ENCODE results near the gene SLC6A4. TPM values are rescaled to one million over a fixed set of nuclear protein-coding genes. Genes with fewer than 3 reads are reported as not detected.
"Not testable (repeated sequence)": the region's sequence is repeated elsewhere in the genome, so short reads cannot be mapped to it uniquely, and the experiment has no call there.

SLC6A4 gene
- total RNA-seq, 2 experiments from 2014 or later = not detected

DNA sequence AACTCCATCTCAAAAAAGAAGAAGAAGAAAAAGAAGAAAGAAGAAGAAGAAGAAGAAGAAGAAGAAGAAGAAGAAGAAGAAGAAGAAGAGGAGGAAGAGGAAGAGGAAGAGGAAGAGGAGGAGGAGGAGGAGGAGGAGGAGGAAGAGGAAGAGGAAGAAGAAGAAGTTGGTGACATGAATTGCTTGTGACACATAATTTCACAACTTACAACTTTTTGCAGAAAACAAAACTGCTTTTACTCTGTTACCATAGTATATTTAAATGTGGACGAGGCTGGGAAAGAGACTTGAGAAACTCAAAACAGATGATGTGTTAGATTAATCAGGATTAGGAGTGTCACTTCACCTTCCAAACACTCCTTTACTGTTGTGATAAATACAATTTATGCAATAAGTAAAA, 5.5 kb downstream of the SLC6A4 start:
- DNase-seq; H3K9me3 Mint-ChIP-seq (ENCODE audit: low read depth); ATAC-seq; H3K4me1 Mint-ChIP-seq; intact Hi-C loops (cut with DNase I, micrococcal nuclease); POLR2A ChIA-PET; H3K27ac Mint-ChIP-seq; H3K4me3 Mint-ChIP-seq; CTCF ChIA-PET; H3K36me3 Mint-ChIP-seq (ENCODE audit: low read depth): not testable (repeated sequence)
- H3K27me3 Mint-ChIP-seq = peaks cover 35% of the 10 kb centered on the region

DNA sequence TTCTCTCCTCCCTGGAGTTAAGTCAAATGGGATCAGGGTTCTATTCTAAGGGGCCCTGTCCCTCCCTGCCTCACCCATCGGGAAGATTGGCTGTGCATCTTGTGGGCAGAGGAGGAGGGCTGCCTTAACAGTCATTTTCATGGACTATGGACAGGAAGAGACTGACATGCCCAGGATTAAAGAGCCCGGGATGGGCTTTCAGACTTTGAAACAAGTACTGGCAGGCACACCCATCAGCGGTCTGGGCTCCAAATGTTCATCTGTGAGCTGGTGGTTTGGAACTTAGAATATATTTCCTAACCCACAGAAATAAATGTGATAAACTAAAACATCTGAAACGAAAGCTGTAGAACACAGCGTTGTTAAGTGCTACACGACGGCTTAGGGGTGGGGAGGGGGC, 6.5 kb downstream of the SLC6A4 start:
- no peak for ATAC-seq
- CTCF ChIA-PET = interaction anchor here (0.7 to 1.5 kb wide), 2 partner anchors 125 to 285 kb away, joined by 3 to 4 read pairs; no protein-coding TSS in a partner anchor
- H3K36me3 Mint-ChIP-seq (ENCODE audit: low read depth) = no peaks in the 10 kb centered on the region

DNA sequence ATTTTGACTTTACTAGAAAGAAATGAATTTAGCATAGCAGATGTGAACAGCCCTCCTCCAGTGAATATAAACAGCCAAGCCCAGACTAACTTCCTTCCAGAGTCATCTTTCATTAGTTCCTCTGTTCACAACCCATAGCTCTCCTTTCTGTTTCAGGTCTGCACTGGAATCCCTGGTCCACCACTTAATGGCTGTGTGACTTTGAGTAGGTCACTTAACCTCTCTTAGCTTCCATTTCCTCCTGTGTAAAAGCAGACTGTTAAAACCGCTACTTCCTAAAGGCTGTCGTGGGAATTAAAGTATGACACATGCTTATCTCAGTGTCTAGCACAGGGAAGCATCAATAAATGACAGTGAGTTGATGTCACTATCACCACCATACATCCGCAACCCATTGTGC, 7.5 kb downstream of the SLC6A4 start:
- intact Hi-C loops (cut with DNase I, micrococcal nuclease) = no loop called here
- Mint-ChIP-seq H3K9me3 (ENCODE audit: low read depth) (no peaks in the 10 kb centered on the region), H3K4me1 (no peaks in the 10 kb centered on the region), H3K36me3 (ENCODE audit: low read depth) (no peaks in the 10 kb centered on the region), H3K27me3 (peaks cover 18% of the 10 kb centered on the region), H3K27ac (no peak overlapping the region), H3K4me3 (no peak overlapping the region)
- CTCF ChIA-PET = interaction anchor here (0.7 to 1.5 kb wide), 2 partner anchors 124 to 315 kb away, joined by 3 to 4 read pairs; no protein-coding TSS in a partner anchor
- POLR2A ChIA-PET = no interaction called here
- DNase-seq = no peak
- ATAC-seq = no peak

More for the DNA sequence above, 6.5 kb downstream of the SLC6A4 start:
- intact Hi-C loops (cut with DNase I, micrococcal nuclease) = no loop called here
- no peak for DNase-seq
- no peaks in the 10 kb centered on the region for H3K9me3 Mint-ChIP-seq (ENCODE audit: low read depth)
- no peak overlapping the region for H3K4me3 Mint-ChIP-seq
- H3K27me3 Mint-ChIP-seq = peaks cover 26% of the 10 kb centered on the region
- no peaks in the 10 kb centered on the region for H3K4me1 Mint-ChIP-seq
- POLR2A ChIA-PET = no interaction called here
- no peak overlapping the region for H3K27ac Mint-ChIP-seq

DNA sequence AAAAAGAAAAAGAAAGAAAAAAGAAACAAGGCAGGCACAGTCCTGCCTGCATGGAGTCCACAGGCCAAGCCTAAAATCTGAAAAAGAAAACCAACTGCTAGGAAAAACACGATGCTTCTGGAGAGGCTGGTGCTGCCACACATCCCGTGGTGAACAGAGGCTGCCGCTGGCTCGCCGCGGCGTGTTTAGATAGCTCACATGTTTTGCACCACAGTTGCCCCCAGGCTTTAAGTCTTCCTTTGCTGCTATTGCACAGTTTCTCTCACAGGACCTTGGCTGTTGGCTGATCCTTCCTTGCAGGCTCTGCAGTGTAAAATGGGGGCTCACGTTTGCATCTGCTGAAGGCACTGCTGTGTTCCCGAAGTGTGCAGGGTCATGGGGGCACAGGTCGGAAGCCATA, 8.6 kb downstream of the SLC6A4 start:
- intact Hi-C loops (cut with DNase I, micrococcal nuclease) = no loop called here
- H3K4me3 Mint-ChIP-seq = no peak overlapping the region
- peaks cover 11% of the 10 kb centered on the region for H3K27me3 Mint-ChIP-seq
- H3K36me3 Mint-ChIP-seq (ENCODE audit: low read depth) = no peaks in the 10 kb centered on the region
- ATAC-seq (no peak), DNase-seq (no peak)
- no peak overlapping the region for H3K27ac Mint-ChIP-seq
- CTCF ChIA-PET = no interaction called here
- H3K4me1 Mint-ChIP-seq = no peaks in the 10 kb centered on the region
- POLR2A ChIA-PET = no interaction called here
- no peaks in the 10 kb centered on the region for H3K9me3 Mint-ChIP-seq (ENCODE audit: low read depth)

DNA sequence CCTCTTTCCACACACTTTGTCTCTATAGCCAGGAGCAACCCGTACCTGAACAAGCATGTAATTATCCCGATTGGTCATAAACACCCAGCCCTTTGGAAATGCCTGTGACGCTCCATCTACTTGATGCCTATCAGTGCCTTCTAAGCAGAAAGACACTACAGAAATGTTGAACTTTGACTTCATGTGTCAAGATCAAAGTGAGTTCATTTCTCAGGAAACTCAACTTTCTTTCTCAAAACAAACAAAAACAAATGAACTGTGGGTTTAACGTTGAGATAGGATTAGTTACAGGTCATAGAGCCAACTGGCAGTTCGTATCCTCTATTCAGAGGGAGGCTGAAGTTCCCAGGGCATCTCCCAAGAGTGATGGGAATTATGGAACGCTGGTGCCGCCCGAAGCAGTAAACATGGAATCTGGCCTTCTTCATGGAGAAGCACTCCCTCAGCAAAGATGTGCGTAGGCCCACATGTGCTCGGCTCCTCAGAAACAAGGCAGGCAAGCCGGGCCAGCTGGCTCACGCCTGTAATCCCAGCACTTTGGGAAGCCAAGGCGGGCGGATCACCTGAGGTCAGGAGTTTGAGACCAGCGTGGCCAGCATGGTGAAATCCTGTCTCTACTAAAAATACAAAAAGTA, 9.5 kb downstream of the SLC6A4 start:
- POLR2A ChIA-PET = no interaction called here
- no peaks in the 10 kb centered on the region for H3K4me1 Mint-ChIP-seq
- peaks cover 11% of the 10 kb centered on the region for H3K27me3 Mint-ChIP-seq
- H3K9me3 Mint-ChIP-seq (ENCODE audit: low read depth) = no peaks in the 10 kb centered on the region
- CTCF ChIA-PET = no interaction called here
- no peaks in the 10 kb centered on the region for H3K36me3 Mint-ChIP-seq (ENCODE audit: low read depth)
- intact Hi-C loops (cut with DNase I, micrococcal nuclease) = no loop called here
- DNase-seq (no peak), ATAC-seq (no peak)
- no peak overlapping the region for H3K4me3 Mint-ChIP-seq
- H3K27ac Mint-ChIP-seq = no peak overlapping the region

DNA sequence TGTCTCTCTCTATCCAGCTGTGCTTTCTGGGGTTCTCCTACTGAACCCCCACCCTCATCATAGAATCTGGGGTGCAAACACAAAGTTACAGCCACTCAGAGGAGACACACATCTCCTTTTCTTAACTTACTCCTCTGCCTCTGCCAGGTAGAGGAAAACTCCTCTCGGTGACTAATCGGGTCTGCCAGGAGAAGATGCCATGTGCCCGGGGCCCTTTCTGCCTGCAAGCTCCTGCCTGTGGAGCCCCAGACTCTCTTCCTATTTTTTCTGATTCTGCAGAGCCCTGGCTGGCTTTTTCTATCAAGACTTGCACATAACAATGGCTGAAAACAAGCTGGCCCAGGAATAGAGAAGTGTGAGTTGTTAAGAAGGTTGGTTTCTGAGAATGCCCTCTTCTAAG, 10.4 kb downstream of the SLC6A4 start:
- no peaks in the 10 kb centered on the region for H3K36me3 Mint-ChIP-seq (ENCODE audit: low read depth)
- ATAC-seq (no peak), DNase-seq (no peak)
- H3K9me3 Mint-ChIP-seq (ENCODE audit: low read depth) = no peaks in the 10 kb centered on the region
- H3K27ac Mint-ChIP-seq = no peak overlapping the region
- H3K4me1 Mint-ChIP-seq = no peaks in the 10 kb centered on the region
- no peak overlapping the region for H3K4me3 Mint-ChIP-seq
- intact Hi-C loops (cut with DNase I, micrococcal nuclease) = no loop called here
- CTCF ChIA-PET = interaction anchor here (0.7 kb wide), 1 partner anchor 173 kb away, joined by 3 read pairs; no protein-coding TSS in a partner anchor
- POLR2A ChIA-PET = no interaction called here
- peaks cover 5% of the 10 kb centered on the region for H3K27me3 Mint-ChIP-seq

DNA sequence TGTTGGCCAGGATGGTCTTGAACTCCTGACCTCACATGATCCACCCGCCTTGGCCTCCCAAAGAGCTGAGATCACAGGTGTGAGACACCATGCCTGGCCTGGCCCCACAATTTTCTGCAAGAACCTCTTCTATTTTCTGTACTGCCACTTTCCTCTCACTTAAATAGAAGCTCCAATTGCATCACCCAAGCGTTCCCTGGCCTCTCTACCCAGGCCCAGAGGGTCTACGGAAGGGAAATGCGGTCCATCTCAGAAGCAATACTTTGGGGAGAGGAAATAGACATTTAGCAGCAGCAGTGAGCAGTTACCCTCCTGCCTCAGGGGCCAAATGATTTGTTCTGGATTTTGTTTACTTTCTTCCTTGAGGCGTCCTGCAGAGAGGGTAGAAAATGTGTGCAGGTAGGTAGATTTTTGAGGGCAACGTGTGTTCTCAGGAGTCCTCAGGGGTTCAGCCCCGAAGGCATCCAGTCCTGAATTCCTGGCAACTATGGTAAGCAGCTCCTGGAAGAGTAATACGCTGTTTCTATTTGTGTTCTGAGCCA, 11.0 kb downstream of the SLC6A4 start:
- DNase-seq (no peak), ATAC-seq (no peak)
- Mint-ChIP-seq H3K27me3 (peaks cover 5% of the 10 kb centered on the region), H3K36me3 (ENCODE audit: low read depth) (no peaks in the 10 kb centered on the region), H3K27ac (no peak overlapping the region), H3K4me3 (no peak overlapping the region), H3K4me1 (no peaks in the 10 kb centered on the region), H3K9me3 (ENCODE audit: low read depth) (no peaks in the 10 kb centered on the region)
- CTCF ChIA-PET = interaction anchor here (0.7 kb wide), 1 partner anchor 174 kb away, joined by 3 read pairs; no protein-coding TSS in a partner anchor
- intact Hi-C loops (cut with DNase I, micrococcal nuclease) = no loop called here
- POLR2A ChIA-PET = interaction anchor here (0.8 kb wide), 1 partner anchor 1467 kb away, joined by 6 read pairs; no protein-coding TSS in a partner anchor

DNA sequence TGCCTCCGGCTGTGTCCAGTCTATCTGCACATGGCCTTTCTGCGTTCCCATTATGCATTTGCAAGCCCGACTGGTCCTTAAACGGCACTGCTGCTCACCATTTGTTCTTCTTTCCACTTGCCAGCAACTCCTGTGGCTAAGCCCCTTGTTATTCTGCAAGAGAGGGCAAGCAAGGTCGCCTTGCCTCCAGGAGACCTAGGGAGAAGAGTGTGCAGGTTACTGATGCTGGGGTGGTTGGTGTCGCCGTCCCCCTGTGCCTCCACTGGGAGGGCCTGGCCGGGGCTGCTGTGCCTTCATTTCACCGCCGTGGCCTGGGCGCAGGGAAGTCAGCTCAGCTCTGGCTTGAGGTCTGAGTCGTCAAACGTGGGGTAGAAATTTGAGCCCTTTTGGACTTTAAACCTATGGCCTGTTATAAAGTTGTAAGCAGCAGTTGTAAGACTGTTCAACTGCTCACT, 12.7 kb downstream of the SLC6A4 start:
- ChIA-PET POLR2A (no interaction called here), CTCF (interaction anchor here (1.0 kb wide), 1 partner anchor 291 kb away, joined by 3 read pairs; no protein-coding TSS in a partner anchor)
- ATAC-seq = no peak
- Mint-ChIP-seq H3K9me3 (ENCODE audit: low read depth) (no peaks in the 10 kb centered on the region), H3K4me1 (no peaks in the 10 kb centered on the region), H3K4me3 (no peak overlapping the region), H3K27ac (no peak overlapping the region), H3K36me3 (ENCODE audit: low read depth) (no peaks in the 10 kb centered on the region), H3K27me3 (no peaks in the 10 kb centered on the region)
- no peak for DNase-seq
- intact Hi-C loops (cut with DNase I, micrococcal nuclease) = no loop called here

DNA sequence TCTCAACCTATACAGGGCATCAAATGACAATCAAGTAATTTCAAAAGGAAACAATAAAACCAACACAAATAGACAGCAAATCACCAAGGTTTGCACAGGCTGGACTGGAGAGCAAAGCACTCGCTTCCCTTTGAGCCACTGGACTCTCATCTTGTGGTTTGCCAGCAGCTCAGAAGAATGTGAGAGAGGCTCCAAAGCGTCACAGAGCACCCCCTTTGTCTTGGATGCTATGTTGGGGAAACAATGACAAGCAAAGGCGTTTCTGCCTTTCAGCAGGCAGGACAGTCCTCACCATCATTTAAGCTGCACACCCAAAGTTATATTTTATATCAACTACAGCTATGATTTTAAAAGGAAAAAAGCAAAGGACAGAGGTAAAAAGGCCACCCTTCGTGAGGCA, 13.2 kb downstream of the SLC6A4 start:
- CTCF ChIA-PET = no interaction called here
- H3K9me3 Mint-ChIP-seq (ENCODE audit: low read depth) = no peaks in the 10 kb centered on the region
- H3K27me3 Mint-ChIP-seq = no peaks in the 10 kb centered on the region
- intact Hi-C loops (cut with DNase I, micrococcal nuclease) = no loop called here
- no peaks in the 10 kb centered on the region for H3K4me1 Mint-ChIP-seq
- no peaks in the 10 kb centered on the region for H3K36me3 Mint-ChIP-seq (ENCODE audit: low read depth)
- H3K4me3 Mint-ChIP-seq = no peak overlapping the region
- no peak for DNase-seq
- POLR2A ChIA-PET = no interaction called here
- ATAC-seq = no peak
- no peak overlapping the region for H3K27ac Mint-ChIP-seq

DNA sequence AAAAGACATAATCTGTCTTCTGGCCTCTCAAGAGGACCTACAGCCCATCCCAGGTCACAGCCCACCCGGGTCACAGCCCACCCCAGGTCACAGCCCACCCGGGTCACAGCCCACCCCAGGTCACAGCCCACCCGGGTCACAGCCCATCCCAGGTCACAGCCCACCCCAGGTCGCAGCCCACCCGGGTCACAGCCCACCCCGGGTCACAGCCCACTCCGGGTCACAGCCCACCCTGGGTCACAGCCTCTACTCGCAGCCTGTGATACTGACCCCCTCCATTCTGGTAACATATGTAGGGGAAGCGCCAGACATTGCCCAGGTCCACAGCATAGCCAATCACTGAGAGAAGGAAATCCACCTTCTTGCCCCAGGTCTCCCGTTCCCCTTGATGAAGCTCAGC, 14.2 kb downstream of the SLC6A4 start:
- no peaks in the 10 kb centered on the region for H3K4me1 Mint-ChIP-seq
- H3K27ac Mint-ChIP-seq = no peak overlapping the region
- H3K36me3 Mint-ChIP-seq (ENCODE audit: low read depth) = no peaks in the 10 kb centered on the region
- ATAC-seq (no peak), DNase-seq (no peak)
- ChIA-PET CTCF (interaction anchor here (1.0 kb wide), 1 partner anchor 13 kb away, joined by 4 read pairs; no protein-coding TSS in a partner anchor), POLR2A (no interaction called here)
- no peaks in the 10 kb centered on the region for H3K9me3 Mint-ChIP-seq (ENCODE audit: low read depth)
- intact Hi-C loops (cut with DNase I, micrococcal nuclease) = no loop called here
- H3K4me3 Mint-ChIP-seq = no peak overlapping the region
- no peaks in the 10 kb centered on the region for H3K27me3 Mint-ChIP-seq

DNA sequence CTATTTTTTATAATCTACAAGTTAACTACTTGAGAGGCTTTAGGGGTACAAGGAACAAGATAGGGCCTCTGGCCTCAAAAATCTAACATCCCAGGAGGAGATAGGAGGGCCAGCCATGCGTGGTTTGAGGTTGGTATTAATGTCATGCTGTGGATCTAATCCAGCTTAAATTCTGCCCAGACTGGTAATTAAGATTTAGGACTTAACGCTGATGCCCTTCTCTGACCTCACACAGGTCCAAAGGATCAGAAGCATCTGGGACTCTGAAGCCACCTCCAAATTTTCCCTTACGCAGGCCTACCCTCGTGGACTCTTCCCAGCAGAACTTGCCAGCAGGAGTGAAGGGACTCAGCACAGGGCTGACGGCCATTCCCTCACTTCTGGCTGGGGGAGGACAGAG, 15.1 kb downstream of the SLC6A4 start:
- POLR2A ChIA-PET = no interaction called here
- Mint-ChIP-seq H3K36me3 (ENCODE audit: low read depth) (no peaks in the 10 kb centered on the region), H3K27me3 (no peaks in the 10 kb centered on the region), H3K27ac (no peak overlapping the region), H3K4me1 (no peaks in the 10 kb centered on the region), H3K9me3 (ENCODE audit: low read depth) (no peaks in the 10 kb centered on the region), H3K4me3 (no peak overlapping the region)
- ATAC-seq (no peak), DNase-seq (no peak)
- intact Hi-C loops (cut with DNase I, micrococcal nuclease) = no loop called here
- CTCF ChIA-PET = no interaction called here

DNA sequence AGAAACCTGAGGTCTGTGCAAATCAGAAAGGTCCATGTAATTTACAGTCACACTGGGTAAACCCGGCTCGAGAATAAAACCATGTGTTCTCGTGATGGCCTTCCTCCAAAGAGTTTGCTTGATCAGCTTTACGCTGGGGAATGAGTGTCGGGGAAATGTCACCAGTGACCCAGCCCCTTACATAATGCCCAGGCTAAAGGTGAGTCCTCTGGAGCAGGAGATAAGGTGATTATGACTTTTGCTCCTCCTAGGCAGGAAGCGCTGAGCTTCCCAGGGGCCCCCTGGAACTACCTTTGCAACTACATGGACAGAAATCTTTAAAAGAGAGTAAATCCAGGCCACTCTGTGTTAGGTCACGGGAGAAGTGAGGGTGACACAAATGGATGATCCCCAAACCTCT, 15.7 kb downstream of the SLC6A4 start:
- no peak for ATAC-seq

More for the DNA sequence above, 15.7 kb downstream of the SLC6A4 start:
- ChIA-PET POLR2A (no interaction called here), CTCF (interaction anchor here (0.8 kb wide), 1 partner anchor 16 kb away, joined by 3 read pairs; no protein-coding TSS in a partner anchor)
- H3K27me3 Mint-ChIP-seq = no peaks in the 10 kb centered on the region
- H3K4me3 Mint-ChIP-seq = no peak overlapping the region
- intact Hi-C loops (cut with DNase I, micrococcal nuclease) = no loop called here
- no peak for DNase-seq
- no peaks in the 10 kb centered on the region for H3K4me1 Mint-ChIP-seq
- H3K36me3 Mint-ChIP-seq (ENCODE audit: low read depth) = no peaks in the 10 kb centered on the region
- H3K27ac Mint-ChIP-seq = no peak overlapping the region
- no peaks in the 10 kb centered on the region for H3K9me3 Mint-ChIP-seq (ENCODE audit: low read depth)

Measured in activated CD4-positive, alpha-beta T cell treated with anti-CD3 and anti-CD28 coated beads for 36 hours (primary cell).